GM12872 (cell line): Measurements from ENCODE around the gene G6PC2.

ENCODE experiments used
- CTCF ChIP-seq: IDR thresholded peaks from 3 replicates; pipeline ENCODE4 v1.5.1; 2011; ENCODE audit warnings: low read depth, mild to moderate bottlenecking, low read length, moderate library complexity; ENCODE audit not compliant: insufficient read depth

G6PC2 gene

DNA sequence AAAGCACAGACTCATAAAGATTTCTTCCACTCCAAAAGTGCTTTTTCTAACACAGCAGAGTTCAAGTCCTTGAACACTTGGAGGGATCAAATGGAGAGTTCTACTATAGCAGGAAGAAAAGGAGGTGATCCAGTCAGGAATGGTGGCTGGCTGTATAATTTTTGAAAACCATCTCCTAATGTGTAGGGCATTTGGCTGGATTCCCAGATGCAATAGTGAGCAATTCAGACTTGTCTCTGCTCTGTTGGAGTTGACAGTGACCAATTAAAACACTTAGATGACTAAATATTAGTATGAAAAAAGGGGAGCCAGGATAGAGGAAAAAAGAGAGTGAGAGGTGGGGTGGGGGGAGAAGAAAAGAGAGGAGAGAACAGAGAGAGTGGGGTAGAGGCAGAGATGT, 5.3 kb upstream of the G6PC2 start:
- no peak for TF ChIP-seq CTCF

- no peak for TF ChIP-seq CTCF
These were observed 4.3 kb upstream of the G6PC2 start for GRCh38 chr2:168896783-168897182.

GRCh38 chr2:168897449-168897848, 3.6 kb upstream of the G6PC2 start:
- TF ChIP-seq CTCF, result no peak

- no peak for TF ChIP-seq CTCF
These were observed 2.8 kb downstream of the G6PC2 start for GRCh38 chr2:168903888-168904287.

DNA sequence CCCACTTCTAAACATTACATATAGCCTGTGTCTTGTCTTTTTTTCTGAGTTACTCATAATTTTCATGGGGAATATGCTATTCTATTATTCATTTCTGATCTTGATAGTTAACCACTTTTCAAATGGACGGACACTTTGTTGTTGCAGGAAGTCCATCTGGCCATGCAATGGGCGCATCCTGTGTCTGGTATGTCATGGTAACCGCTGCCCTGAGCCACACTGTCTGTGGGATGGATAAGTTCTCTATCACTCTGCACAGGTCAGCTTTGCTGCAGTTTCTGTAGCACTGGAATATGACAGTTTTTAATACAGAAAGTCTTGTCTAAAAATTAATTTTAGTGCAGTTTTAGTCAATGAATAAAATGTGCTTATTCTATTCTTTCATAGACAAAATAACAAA, 3.3 kb downstream of the G6PC2 start:
- TF ChIP-seq CTCF, result no peak

- no peak for TF ChIP-seq CTCF
These were observed 7.0 kb downstream of the G6PC2 start for GRCh38 chr2:168907940-168908662.

GRCh38 chr2:168910330-168910729, 9.2 kb downstream of the G6PC2 start:
- TF ChIP-seq CTCF, result no peak

- TF ChIP-seq CTCF, result no peak
These were observed 11.4 kb downstream of the G6PC2 start for GRCh38 chr2:168912466-168912865.
